Fibroblast of lung (primary cell): ENCODE results near the gene ING4. TPM values are rescaled to one million over a fixed set of nuclear protein-coding genes. Genes with fewer than 3 reads are reported as not detected.

Experiments
- DNase-seq, 2 donors: peaks; one replicate each; pipeline versions ENCODE4 v3.0.0 to v3.0.0-alpha.2; 2010; ENCODE audit warnings: low read depth in 2 of 2
- H2AFZ ChIP-seq: 2 replicates; pipeline ENCODE4 v1.5.1; 2012; ENCODE audit warnings: low read length, control low read depth, inconsistent platforms
- H3K27ac ChIP-seq: 2 replicates; pipeline ENCODE4 v1.5.1; 2011; ENCODE audit warnings: low read length, control low read depth; ENCODE audit not compliant: insufficient read depth
- H3K27me3 ChIP-seq: 2 replicates; pipeline ENCODE4 v1.5.1; 2011; ENCODE audit warnings: mild to moderate bottlenecking, low read length; ENCODE audit not compliant: control insufficient read depth, insufficient read depth
- H3K36me3 ChIP-seq: 2 replicates; pipeline ENCODE4 v1.5.1; 2011; ENCODE audit warnings: low read length; ENCODE audit not compliant: control insufficient read depth, insufficient read depth
- H3K4me1 ChIP-seq: 2 replicates; pipeline ENCODE4 v1.5.1; 2011; ENCODE audit warnings: low read length; ENCODE audit not compliant: control insufficient read depth, insufficient read depth; ENCODE audit errors: extremely low read depth
- H3K4me2 ChIP-seq: 2 replicates; pipeline ENCODE4 v1.5.1; 2011; ENCODE audit warnings: low read length, control low read depth; ENCODE audit not compliant: insufficient read depth; ENCODE audit errors: extremely low read depth
- H3K4me3 ChIP-seq, 4 experiments: fragments of 200-600 bp in 1 of 4; sonication (generic) in 1 of 4; replicated peaks in 1 of 4; 2 replicates each; pipeline ENCODE4 v1.5.1; 2011 to 2016; ENCODE audit warnings: low read length in 4 of 4, low read depth in 3 of 4, mild to moderate bottlenecking in 3 of 4, control low read depth in 2 of 4, inconsistent platforms in 1 of 4, mixed read lengths in 1 of 4; ENCODE audit not compliant: insufficient read depth in 1 of 4; ENCODE audit errors: control extremely low read depth in 1 of 4
- H3K79me2 ChIP-seq: 2 replicates; pipeline ENCODE4 v1.5.1; 2012; ENCODE audit warnings: mild to moderate bottlenecking, low read length, inconsistent platforms; ENCODE audit not compliant: control insufficient read depth, insufficient read depth
- H3K9ac ChIP-seq: 2 replicates; pipeline ENCODE4 v1.5.1; 2011; ENCODE audit warnings: mild to moderate bottlenecking, low read length, control low read depth; ENCODE audit not compliant: insufficient read depth
- H3K9me3 ChIP-seq: 2 replicates; pipeline ENCODE4 v1.5.1; 2012; ENCODE audit warnings: low read depth, low read length; ENCODE audit not compliant: control insufficient read depth, insufficient read depth
- H4K20me1 ChIP-seq: 2 replicates; pipeline ENCODE4 v1.5.1; 2011; ENCODE audit warnings: low read length; ENCODE audit not compliant: control insufficient read depth, insufficient read depth; ENCODE audit errors: extremely low read depth
- CTCF ChIP-seq, 2 donors: IDR thresholded peaks in 1 of 2; conservative IDR thresholded peaks in 1 of 2; 1 replicate in 1 of 2; 2 replicates in 1 of 2; pipeline ENCODE4 v1.5.1; 2011 to 2012; ENCODE audit warnings: low read length in 2 of 2, control low read depth in 1 of 2, inconsistent platforms in 1 of 2, low read depth in 1 of 2, mild to moderate bottlenecking in 1 of 2
- EZH2 ChIP-seq: IDR thresholded peaks from 2 replicates; pipeline ENCODE4 v1.5.1; 2012; ENCODE audit warnings: low read length, control low read depth, mild to moderate bottlenecking; ENCODE audit errors: missing control alignments
- polyA plus RNA-seq, 2 donors: library from polyadenylated mRNA; depleted of rRNA in 1 of 2; stranded (reverse) in 1 of 2; unstranded in 1 of 2; fragments of >200 nt; gene quantifications; 2 replicates each; pipeline ENCODE4 v1.2.1, GENCODE V29; 2011 to 2012; ENCODE audit warnings: missing spikeins in 1 of 2
- total RNA-seq: library from RNA; depleted of rRNA; stranded (reverse); fragments of >200 nt; gene quantifications from 2 replicates; pipeline ENCODE4 v1.2.1, GENCODE V29; 2014

Gene ING4
- total and polyA plus RNA-seq, 2 donors (not counting 1 experiment from before 2014, with no cell fraction given): 36.0 to 47.1 TPM

GRCh38 chr12:6650832-6651231, 12.1 kb downstream of the ING4 start:
- DNase-seq: no peak
- no peak for TF ChIP-seq CTCF (conservative IDR thresholded peaks at IDR 0.05 in 1 of 2, IDR thresholded peaks at IDR 0.05 in 1 of 2; ENCODE audit: low read depth in 1 of 2, low read length in 2 of 2)
- TF ChIP-seq EZH2: no peak
- Histone ChIP-seq H3K36me3 (peaks cover 7% of the 10 kb centered on the region), H3K9ac (no peak overlapping the region), H2AFZ (no peak overlapping the region), H3K9me3 (no peaks in the 10 kb centered on the region), H3K4me2 (no peak overlapping the region), H3K27ac (no peak overlapping the region), H3K27me3 (no peaks in the 10 kb centered on the region), H3K4me3 (no peak overlapping the region), H4K20me1 (no peaks in the 10 kb centered on the region), H3K79me2 (no peaks in the 10 kb centered on the region), H3K4me1 (no peaks in the 10 kb centered on the region)

GRCh38 chr12:6647083-6647604, 15.8 kb downstream of the ING4 start, which contains the start of gene ACRBP:
Gene ACRBP, minus strand, starts transcription at chr12:6647432. Its CDS starts 66 bp downstream, at chr12:6647366.
- Histone ChIP-seq H3K4me2 (peak within 1 kb of the TSS; percentile 46), H3K27ac (no peak within 1 kb of the TSS), H3K9ac (no peak within 1 kb of the TSS), H3K4me3 (peak within 1 kb of the TSS in 2 of 4 experiments; percentile 35 to 49), H2AFZ (no peak within 1 kb of the TSS), H3K27me3 (peaks cover under 1% of the 10 kb centered on the region), H3K79me2 (no peaks in the 10 kb centered on the region), H3K36me3 (peaks cover 6% of the 10 kb centered on the region), H4K20me1 (no peaks in the 10 kb centered on the region), H3K4me1 (no peaks in the 10 kb centered on the region), H3K9me3 (no peaks in the 10 kb centered on the region)
- TF ChIP-seq CTCF (conservative IDR thresholded peaks at IDR 0.05 in 1 of 2, IDR thresholded peaks at IDR 0.05 in 1 of 2; ENCODE audit: low read depth in 1 of 2, low read length in 2 of 2): no peak
- no peak for TF ChIP-seq EZH2
- DNase-seq: peak; percentile 43 to 61

- Histone ChIP-seq H3K4me3 (peak overlapping the region in 2 of 4 experiments; percentile 35 to 49), H2AFZ (no peak overlapping the region), H4K20me1 (no peaks in the 10 kb centered on the region), H3K27me3 (peaks cover 5% of the 10 kb centered on the region), H3K9me3 (no peaks in the 10 kb centered on the region), H3K4me2 (peak overlapping the region; percentile 46), H3K36me3 (peaks cover 5% of the 10 kb centered on the region), H3K9ac (no peak overlapping the region), H3K27ac (no peak overlapping the region), H3K4me1 (no peaks in the 10 kb centered on the region), H3K79me2 (no peaks in the 10 kb centered on the region)
- no peak for DNase-seq
- TF ChIP-seq EZH2 (no peak), CTCF (conservative IDR thresholded peaks at IDR 0.05 in 1 of 2, IDR thresholded peaks at IDR 0.05 in 1 of 2; ENCODE audit: low read depth in 1 of 2, low read length in 2 of 2) (no peak)
Measured at GRCh38 chr12:6646276-6647082, 16.4 kb downstream of the ING4 start.
